NCI-H146 treated with DMSO at 0.1 percent for 48 hours (cell line): Measurements from ENCODE around the gene TEAD2.
"Not testable (repeated sequence)": the region's sequence is repeated elsewhere in the genome, so short reads cannot be mapped to it uniquely, and the experiment has no call there.

Experiments
- DNase-seq: peaks from one replicate; lab custom pipeline; 2025; ENCODE audit not compliant: unreplicated experiment; lab: John Stamatoyannopoulos, UW

TEAD2 gene

DNA sequence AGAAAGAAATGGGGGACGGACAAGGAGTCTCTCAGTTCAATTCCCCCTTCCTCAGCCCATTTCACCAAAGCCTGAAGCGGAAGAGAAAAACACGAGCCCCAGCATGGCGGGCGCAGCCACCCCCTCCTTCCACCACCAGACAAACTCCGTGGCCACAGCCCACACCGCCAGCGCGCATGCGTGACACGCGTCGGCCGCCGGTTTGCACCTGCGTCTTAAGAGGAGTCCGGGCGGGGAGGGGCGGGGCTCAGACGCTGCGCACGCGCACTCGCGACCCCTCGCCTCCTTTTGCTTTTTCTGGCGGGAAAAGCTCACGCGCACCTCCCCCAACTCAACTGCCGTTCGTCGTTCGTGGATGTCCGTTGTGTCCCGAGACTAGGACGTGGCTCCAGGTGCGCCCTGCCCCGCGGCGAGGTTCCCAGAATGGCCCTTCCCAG is 25.7 kb upstream of the TEAD2 start, which contains the start of gene KASH5:
TSS of gene KASH5 (plus strand) at position 314 of the 437 bp plus-strand sequence. CDS start 2,635 bp downstream, outside the sequence.
- no peak for DNase-seq

DNA sequence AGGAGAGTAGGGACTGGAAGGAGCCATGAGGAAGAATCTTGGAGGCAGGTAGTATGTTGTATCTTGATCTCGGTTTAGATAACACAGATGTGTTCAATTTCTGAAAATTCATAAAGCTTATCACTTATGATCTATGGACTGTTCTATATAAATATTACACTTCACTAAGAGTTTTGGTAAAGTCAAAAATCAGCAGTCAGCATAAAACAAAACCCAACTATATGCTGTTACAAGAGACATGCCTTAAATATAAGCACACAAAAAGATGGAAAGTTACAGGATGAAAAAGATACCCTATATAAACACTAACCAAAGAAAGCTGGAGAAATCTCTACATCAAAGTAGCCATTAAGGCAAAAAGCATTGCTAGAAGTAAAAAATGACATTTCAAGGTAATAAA is 21.4 kb upstream of the TEAD2 start:
- no peak for DNase-seq

DNA sequence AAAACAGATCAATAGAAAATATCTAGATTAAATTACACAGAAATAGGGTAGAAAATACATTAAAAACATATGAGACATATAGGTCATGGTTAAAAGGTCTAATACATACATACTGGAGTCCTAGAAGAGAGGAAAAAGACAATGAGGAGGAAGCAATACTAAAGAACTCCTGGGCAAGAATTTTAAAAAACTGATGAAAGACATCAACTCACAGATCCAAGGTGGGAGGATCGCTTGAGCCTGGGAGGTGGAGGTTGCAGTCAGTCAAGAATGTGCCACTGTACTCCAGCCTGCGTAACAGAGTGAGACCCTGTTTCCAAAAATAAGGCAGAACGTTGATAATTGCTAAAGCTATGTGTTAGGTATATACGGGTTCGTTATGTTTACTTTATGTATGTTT is 20.4 kb upstream of the TEAD2 start:
- no peak for DNase-seq

DNA sequence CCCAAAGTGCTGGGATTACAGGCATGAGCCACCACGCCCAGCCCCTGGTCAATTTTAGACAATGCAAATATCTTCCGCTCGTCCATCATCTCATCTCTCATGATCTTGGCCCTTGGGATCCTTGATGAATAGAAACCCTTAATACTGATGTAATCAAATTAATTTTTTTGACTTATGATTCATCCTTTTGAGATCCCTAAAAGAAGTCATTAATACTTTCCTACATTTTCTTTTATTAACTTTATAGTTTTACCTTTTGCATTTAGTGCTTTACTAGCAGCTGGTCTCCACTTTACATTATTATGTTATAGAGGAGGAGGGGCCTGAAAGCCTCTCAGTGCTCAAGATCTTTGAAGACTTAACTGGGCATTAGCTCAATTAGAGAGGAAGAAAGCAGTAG is 18.2 kb upstream of the TEAD2 start:
- DNase-seq: no peak

DNA sequence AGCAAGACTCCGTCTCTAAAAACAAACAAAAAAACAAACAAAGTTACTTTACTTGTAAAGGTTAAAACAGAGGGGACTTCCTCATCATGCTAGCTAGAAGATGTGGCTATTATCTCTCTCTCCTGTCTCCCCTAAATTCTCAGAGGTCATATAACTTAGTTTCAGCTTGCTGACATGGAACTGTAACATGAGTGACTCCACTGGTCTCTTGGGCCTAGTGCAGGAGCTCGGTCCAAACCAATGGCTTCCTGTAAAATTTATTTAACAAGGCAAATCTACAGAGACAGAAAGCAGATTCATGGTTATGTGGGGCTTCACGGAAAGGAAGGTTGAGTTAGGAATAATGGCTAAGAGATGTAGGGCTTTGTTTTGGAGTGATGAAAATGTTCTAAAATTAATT is 16.3 kb upstream of the TEAD2 start:
- DNase-seq: no peak

DNA sequence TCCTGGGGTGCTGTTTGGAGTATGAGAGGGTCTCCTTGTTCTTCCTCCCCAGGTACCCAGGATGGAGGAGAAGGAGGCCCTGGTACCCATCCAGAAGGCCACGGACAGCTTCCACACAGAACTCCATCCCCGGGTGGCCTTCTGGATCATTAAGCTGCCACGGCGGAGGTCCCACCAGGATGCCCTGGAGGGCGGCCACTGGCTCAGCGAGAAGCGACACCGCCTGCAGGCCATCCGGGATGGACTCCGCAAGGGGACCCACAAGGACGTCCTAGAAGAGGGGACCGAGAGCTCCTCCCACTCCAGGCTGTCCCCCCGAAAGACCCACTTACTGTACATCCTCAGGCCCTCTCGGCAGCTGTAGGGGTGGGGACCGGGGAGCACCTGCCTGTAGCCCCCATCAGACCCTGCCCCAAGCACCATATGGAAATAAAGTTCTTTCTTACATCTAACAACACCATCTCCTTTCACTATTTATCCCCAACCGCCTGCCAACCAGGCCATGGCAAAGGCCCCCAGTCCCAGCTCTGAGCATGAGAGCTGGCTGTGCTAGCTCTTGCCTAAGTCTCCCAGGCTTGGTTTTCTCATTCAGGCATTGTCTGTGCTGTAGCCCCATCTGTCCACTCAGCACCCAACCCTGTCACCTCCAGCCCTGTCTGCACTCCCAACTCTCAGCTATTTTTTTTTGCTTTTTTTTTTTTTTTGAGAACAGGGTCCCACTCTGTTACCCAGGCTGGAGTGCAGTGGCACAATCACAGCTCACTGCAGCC is 12.6 kb upstream of the TEAD2 start:
- no peak for DNase-seq

DNA sequence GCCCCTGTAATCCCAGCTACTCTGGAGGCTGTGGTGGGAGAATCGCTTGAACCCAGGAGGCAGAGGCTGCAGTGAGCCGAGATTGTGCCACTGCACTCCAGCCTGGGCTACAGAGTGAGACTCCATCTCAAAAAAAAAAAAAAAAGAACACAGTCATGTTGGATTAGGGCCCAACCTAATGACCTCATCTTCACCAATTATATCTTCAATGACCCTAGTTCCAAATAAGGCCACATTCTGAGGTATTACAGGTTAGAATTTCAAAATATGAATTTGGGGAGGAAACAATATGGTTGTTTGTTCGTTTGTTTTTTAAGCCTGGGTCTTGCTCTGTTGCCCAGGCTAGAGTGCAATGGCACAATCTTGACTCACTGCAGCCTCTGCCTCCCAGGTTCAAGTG is 11.0 kb upstream of the TEAD2 start:
- not testable (repeated sequence) for DNase-seq

DNA sequence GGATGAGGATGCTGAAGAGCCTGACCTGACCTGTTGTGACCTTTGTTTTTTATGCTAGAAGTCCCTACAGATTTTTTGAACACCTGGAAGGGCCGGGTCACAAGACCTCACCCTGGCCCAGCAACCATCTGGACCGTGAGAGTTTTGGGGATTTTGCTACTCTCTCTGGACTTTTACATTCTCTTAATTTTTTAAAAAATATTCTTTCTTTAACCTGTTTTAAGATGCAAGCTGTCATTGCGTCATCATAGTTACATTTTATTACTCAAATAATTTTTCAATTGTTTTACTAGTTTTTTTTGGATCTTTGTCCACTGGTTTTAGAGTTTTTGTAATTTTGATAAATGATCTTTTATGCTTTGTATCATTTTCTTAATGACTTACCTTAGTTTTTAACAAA is 9.0 kb upstream of the TEAD2 start:
- no peak for DNase-seq

DNA sequence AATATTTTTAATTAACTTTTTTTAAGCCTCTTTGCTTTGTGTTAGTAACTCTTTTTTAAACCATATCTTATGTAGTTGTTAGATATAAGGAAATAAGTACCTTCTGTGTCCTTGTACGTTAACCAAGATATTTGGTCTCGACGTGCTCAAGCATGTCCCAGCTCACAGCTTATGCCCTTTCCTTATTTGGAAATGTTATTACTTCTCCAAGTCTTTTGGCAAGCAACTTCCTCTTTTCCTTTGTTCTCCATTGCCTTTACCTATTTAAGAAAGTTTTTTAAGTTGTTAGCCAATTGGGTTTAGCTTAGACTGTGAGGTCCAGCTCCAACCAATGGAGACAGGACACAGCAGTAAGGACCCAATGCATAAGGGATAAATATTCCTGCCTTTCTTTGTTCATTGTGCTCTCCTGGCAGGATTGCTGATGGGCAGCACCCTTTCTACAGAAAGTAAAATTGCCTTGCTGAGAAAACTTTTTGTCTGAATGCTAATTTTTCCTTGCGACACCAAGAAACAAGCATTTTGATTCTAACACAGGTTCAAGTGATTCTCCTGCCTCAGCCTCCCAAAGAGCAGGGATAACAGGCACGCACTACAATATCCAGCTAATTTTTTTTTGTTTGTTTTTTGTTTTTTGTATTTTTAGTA is 6.6 kb upstream of the TEAD2 start:
- DNase-seq: no peak

DNA sequence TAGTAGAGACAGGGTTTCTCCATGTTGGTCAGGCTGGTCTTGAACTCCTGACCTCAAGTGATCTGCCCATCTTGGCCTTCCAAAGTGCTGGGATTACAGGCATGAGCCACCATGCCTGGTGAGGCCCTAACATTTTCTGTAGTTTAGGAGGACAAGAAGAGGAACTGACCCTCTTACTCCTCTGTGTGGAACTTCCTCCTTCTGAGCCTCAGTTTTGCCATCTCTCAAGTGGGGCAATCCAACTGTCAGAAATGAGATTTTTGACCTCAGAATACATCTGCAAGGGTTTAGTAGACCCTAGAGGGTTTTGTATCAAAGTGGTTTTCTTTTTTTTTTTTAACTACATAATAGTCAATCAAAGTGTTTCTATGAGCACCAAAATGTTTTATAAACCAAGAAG is 3.9 kb upstream of the TEAD2 start:
- no peak for DNase-seq

DNA sequence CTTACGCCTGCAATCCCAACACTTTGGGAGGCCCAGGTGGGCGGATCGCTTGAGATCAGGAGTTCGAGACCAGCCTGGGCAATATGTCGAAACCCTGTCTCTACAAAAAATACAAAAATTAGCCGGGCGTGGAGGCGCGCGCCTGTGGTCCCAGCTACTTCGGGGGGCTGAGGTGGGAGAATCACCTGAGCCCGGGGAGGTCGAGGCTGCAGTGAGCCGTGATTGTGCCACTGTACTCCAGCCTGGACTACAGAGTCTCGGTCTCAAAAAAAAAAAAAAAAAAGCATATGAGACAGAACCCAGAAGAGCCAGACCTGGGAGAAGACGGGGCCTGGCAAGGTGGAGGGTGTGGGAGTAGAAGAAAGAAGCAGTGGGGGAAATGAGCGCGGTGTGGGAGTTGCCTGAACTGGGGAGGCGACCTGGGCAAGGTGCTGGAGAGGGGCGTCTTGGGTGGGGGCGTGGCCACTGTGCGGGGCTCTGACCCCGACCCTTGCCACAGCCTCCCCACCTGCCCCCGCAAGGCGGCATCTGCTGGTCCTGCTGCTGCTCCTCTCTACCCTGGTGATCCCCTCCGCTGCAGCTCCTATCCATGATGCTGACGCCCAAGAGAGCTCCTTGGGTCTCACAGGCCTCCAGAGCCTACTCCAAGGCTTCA is 2.0 kb upstream of the TEAD2 start:
- DNase-seq: no peak

DNA sequence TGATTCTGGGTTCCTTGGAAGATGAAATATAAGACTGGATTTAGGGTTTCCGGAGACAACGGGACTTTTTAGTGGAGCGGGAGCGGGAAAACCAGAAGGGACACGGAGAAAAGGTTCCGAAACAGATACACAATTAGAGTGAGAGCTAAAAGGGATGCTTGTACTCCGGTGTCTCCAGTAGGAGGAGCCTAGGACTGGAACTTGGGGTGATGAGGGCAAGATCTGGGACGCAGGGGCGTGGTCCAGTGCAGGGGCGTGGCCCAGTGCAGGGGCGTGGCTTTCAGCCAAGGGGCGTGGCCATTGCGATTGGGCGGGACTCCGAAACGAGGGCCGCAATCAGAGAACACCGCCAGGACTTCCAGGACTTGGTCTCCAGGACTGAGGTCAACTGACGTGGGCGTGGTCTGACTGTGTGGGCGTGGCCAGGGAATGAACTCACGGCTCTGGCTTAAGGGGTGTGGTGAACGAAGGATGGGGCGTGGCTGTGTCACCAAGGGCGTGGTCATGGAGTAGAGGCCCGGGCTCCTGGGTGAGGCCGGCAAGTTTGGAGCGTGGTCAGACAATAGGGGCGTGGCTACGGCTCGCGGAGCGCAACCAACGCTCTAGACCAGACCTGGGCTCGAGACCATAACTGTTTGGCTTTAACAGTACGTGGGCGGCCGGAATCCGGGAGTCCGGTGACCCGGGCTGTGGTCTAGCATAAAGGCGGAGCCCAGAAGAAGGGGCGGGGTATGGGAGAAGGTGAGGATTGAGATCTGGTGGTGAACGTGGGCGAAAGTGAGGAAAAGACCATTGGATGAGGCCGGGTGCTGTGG is 1.3 kb upstream of the TEAD2 start, which contains the start of gene DKKL1:
TSS of gene DKKL1 (plus strand) at position 610 of the 815 bp plus-strand sequence. CDS start at position 732, 122 bp downstream.
- no peak for DNase-seq

DNA sequence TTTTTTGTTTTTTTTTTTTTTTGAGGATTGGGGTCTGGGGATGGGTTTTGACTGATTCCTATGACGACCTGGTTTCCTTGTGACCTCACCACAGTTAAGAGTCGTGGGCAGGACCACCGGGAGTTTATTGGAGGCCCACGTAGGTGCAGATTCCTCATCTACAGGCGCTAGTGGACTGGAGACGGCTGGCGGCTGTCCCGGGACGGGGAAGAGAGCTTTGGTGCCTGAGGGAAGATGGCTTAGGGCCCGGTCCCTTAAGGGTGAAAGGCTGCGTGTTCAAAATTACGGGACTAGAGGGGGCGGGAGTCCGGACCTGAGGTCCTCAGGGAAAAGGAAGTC is 682 bp upstream of the TEAD2 start:
- DNase-seq: no peak

DNA sequence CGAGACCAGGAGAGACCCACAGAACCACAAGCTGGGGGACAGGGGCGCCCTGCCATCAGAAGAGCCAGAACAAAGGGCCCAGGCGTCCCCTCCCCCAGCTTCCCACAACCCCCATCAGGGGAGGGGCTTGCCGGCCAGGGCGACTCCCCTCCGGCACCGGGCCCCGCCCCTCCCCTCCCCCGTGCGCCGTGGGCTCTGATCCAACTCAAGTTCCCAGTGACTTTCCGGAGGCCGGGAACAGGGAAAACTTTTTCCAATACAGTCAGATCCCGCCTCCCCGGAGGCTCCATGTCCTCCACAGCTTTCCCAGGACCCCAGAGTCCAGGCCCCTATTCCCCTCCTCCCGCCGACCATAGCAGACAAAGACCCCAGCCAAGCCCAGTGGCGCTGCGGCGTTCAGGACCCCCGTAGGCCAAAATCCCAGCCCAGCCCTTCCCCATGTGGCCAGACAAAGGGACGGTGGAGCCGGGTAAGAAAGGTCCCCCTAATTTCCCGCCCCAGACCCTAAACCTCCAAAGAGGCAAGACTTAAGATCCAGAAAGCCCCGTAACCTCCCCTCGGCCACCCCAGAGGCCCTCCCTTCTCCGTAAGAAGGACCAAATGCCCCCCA is 673 bp downstream of the TEAD2 start:
- DNase-seq: no peak

DNA sequence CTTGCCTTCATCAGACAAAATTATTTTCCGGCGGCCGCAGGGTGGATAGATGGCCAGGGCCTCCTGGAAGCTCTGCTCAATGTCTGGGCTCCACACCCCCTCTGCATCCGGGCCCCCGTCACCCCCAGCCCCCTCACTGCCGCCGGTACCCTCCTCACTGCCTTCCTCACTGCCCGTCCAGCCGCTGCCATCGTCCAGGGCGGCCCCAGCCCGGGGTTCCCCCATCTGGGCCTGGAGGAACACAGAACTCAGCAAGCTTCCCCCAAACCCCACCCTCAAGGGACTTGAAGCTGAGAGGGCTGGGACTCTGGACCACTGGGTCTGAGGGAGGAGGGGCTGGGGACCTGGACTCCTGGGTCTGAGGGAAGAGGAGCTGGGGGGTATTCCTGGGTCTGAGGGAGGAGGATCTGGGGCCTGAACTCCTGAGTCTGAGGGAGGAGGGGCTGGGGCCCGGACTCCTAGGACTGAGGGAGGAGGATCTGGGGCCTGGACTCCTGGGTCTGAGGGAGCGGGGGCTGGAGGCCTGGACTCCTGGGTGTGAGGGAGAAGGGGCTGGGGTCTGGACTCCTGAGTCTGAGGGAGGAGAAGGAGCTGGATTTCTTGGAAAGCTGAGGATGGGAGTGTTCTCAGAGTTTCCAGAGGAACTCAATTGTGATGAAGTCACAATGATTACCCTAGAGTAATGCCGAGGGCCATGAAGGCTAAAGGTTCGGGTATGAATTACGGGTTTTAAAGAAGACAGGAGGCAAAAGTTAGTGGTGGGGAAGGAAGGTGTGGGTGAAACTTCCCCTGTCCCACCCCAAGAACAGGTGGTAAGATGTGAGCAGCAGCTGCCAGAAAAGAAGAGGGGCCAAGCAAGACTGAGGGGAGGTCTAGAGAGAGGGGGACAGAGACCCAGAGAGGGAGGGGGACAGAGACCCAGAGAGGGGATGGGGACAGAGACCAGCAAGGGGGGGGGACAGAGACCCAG is 2.1 kb downstream of the TEAD2 start:
- DNase-seq: no peak

DNA sequence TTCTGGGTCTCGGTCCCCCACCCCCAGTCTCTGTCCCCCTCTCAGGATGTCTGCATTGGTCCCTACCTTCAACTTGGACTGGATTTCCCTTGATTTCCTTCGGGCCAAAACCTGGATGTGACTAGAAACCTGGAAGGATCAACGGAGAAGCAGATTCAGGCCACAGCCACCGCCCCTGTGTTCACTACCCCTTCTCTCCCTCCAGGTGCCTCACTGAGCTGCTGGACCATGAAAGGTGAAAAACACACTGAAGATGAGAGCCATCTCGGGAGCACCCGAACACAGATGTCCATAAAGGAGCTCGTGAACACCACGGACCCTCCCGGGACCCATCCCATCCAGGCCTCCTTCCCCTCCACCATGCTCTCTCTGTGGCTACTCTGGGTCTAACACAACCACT is 5.0 kb downstream of the TEAD2 start:
- no peak for DNase-seq

DNA sequence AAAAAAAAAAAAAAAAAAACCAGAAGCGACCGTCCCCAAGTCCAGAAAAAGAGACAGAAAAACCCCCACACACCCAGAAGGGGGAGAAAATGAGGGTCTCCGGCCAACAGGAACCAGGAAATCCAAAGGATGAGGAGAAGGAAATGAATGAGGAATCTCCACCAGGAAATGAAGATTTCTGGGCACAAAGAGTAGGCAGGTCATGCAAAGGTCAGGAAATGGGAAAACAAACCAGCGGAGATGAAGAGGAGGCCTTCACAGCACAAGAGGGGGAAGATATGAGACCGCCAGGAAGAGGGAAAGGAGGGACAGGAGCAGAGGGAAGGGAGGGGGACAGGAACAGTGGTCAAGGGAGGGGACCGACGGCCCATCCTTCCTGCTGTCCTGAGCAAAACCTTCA is 5.8 kb downstream of the TEAD2 start:
- DNase-seq: no peak

DNA sequence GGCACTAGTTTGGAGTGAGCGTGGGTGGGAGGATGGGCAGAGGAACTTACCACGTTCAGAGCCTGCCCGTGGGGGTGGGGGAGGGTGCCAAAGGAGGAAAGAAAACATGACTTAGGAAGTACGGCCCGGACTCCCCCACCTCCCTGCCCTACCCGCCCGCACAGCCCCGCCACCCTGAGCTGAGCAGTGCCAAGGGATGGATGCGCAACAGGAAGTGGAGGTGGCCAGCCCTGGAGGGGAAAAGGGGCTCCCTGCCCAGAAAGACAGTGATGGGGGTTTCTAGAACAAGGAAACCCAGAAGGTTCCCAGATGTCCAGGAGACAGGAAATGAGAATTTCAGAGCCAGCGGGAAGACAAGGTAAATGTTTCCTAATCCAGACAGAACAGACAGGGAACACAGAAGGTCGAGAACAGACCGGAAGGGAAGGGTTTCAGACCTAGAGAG is 6.3 kb downstream of the TEAD2 start:
- no peak for DNase-seq

DNA sequence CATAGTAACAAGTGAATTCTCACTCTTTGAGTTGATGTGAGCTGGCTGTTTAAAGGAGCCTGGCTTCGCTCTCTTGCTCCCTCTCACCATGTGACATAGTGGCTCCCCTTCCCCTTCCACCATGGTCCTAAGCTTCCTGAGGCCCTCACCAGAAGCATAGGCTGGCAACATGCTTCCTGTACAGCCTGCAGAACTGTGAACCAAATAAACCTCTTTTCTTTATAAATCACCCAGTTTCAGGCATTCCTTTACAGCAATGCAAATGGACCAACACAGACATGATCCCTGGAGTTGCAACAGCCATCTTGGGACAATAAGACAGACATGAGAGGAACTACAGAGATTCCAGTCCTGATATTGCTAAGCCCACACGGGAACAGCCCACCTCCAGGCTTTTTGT is 12.6 kb downstream of the TEAD2 start:
- DNase-seq: no peak
